AG04450 (cell line): ENCODE results near the gene HAUS6. TPM values are rescaled to one million over a fixed set of nuclear protein-coding genes. Genes with fewer than 3 reads are reported as not detected.

ENCODE experiments used
- CTCF ChIA-PET: fragments of 300-600, 350-600 bp; formaldehyde crosslinking; extraction: SDS; loops from one replicate; lab custom pipeline; 2022; ENCODE audit warnings: antibody characterized with exemption, inconsistent platforms; lab: Charles Lee
- POLR2A ChIA-PET: fragments of 350-600 bp; formaldehyde crosslinking; extraction: SDS; loops from one replicate; lab custom pipeline; 2021; ENCODE audit warnings: antibody characterized with exemption, inconsistent platforms; lab: Yijun Ruan, JAX
- DNase-seq: peaks from one replicate; pipeline ENCODE4 v3.0.0-alpha.2; 2011; ENCODE audit warnings: low read depth, low spot score
- H3K27ac ChIP-seq: one replicate; pipeline ENCODE4 v1.5.1; 2012; ENCODE audit warnings: low read depth, low read length, control low read depth
- H3K27me3 ChIP-seq: one replicate; pipeline ENCODE4 v1.6.0; 2012; ENCODE audit warnings: low read length; ENCODE audit not compliant: control insufficient read depth, insufficient read depth
- H3K4me3 ChIP-seq: 2 replicates; pipeline ENCODE4 v1.5.1; 2011; ENCODE audit warnings: mild to moderate bottlenecking, low read depth, low read length, control low read depth
- H3K9me3 ChIP-seq: 2 replicates; pipeline ENCODE4 v1.5.1; 2012; ENCODE audit warnings: low read length; ENCODE audit not compliant: control insufficient read depth, insufficient read depth
- polyA plus RNA-seq: library from polyadenylated mRNA; depleted of rRNA; stranded (reverse); fragments of >200 nt; gene quantifications from 2 replicates; pipeline ENCODE4 v1.2.3, GENCODE V29; 2011
- TF ChIP-seq, protein P1 (sequence below): IDR thresholded peaks from 2 replicates; pipeline ENCODE4 v1.5.1; 2011; ENCODE audit warnings: low read depth, low read length, control low read depth, inconsistent platforms

The HAUS6 gene
- polyA plus RNA-seq, 1 experiment: 9.3 TPM

DNA sequence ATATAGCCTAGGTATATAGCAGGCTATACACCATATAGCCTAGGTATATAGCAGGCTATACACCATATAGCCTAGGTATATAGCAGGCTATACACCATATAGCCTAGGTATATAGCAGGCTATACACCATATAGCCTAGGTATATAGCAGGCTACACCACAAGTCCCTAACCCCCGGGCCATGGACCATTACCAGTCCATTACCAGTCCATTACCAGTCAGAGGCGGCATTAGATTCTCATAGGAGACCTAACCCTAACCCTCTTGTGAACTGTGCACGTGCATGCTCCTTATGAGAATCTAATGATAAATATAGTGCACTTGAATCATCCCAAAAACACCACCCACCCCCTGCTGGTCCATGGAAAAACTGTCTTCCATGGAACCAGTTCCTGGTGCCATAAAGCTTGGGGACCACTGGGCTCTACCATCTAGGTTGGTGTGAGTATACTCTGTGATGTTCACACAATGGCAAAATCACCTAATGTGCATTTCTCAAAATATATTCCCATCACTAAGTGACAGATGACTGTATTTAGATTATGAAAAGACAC lies 19.9 kb upstream of the HAUS6 start:
- TF ChIP-seq, protein P1, sequence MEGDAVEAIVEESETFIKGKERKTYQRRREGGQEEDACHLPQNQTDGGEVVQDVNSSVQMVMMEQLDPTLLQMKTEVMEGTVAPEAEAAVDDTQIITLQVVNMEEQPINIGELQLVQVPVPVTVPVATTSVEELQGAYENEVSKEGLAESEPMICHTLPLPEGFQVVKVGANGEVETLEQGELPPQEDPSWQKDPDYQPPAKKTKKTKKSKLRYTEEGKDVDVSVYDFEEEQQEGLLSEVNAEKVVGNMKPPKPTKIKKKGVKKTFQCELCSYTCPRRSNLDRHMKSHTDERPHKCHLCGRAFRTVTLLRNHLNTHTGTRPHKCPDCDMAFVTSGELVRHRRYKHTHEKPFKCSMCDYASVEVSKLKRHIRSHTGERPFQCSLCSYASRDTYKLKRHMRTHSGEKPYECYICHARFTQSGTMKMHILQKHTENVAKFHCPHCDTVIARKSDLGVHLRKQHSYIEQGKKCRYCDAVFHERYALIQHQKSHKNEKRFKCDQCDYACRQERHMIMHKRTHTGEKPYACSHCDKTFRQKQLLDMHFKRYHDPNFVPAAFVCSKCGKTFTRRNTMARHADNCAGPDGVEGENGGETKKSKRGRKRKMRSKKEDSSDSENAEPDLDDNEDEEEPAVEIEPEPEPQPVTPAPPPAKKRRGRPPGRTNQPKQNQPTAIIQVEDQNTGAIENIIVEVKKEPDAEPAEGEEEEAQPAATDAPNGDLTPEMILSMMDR: no peak
- Histone ChIP-seq H3K27me3 (no peaks in the 10 kb centered on the region), H3K9me3 (no peaks in the 10 kb centered on the region; the same call in 1 of the 2 replicates), H3K27ac (no peak overlapping the region), H3K4me3 (no peak overlapping the region)
- ChIA-PET CTCF (interaction anchor here (1.5 kb wide), 1 partner anchor 51 kb away, joined by 6 read pairs; no protein-coding TSS in a partner anchor), POLR2A (no interaction called here)
- DNase-seq: no peak

DNA sequence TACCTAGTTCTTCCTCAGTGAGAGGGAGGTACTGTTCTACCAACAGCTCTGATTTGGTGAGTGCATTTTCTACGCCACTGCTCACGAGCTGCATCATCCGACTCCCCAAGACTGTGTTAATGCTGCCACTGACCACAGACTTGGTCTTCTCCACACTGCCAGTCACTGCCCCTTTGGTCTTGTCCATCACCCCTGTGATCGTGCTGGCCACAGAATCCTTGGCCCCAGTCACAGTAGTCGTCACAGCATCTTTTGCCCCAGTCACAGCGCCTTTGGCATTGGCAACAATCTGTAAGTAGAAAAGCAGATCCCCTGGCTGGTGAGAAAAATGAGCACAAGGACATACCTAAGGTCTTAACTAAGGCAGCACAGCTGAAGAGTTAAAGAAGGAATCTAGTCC lies 18.2 kb upstream of the HAUS6 start:
- CTCF ChIA-PET: no interaction called here
- POLR2A ChIA-PET: no interaction called here
- H3K9me3 ChIP-seq: no peaks in the 10 kb centered on the region
- H3K27ac ChIP-seq: no peak overlapping the region
- H3K27me3 ChIP-seq: no peaks in the 10 kb centered on the region
- no peak for DNase-seq
- TF ChIP-seq, protein P1: no peak
- no peak overlapping the region for H3K4me3 ChIP-seq

DNA sequence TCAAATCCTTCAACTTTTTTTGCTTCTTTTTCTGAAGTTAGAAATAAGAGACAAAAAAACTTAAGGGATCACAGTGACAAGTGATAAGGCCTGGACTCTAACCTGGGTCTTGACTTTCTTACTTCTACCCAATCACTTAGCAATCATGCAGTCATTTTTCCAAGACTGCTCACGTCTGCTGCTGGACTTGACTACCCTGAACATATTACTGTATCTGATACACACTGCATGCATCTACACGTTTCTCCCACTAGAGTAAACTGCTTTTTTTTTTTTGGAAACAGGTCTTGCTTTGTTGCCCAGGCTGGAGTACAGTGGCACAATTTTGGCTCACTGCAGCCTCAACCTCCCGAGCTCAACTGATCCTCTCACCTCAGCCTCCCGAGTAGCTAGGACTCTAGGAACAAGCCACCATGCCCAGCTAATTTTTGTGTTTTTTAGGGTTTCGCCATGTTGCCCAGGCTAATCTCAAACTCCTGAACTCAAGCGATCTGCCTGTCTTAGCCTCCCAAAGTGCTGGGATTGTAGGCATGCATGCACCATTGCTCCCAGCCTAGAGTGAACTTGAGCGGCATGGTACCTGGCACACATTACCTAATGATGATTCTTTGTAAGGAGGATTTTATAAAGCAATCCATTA lies 17.2 kb upstream of the HAUS6 start:
- CTCF ChIA-PET: no interaction called here
- no peak overlapping the region for H3K4me3 ChIP-seq
- DNase-seq: no peak
- H3K27ac ChIP-seq: no peak overlapping the region
- no peaks in the 10 kb centered on the region for H3K9me3 ChIP-seq
- no peaks in the 10 kb centered on the region for H3K27me3 ChIP-seq
- TF ChIP-seq, protein P1: no peak
- POLR2A ChIA-PET: interaction anchor here (0.7 kb wide), 1 partner anchor 345 kb away, joined by 3 read pairs; no protein-coding TSS in a partner anchor

DNA sequence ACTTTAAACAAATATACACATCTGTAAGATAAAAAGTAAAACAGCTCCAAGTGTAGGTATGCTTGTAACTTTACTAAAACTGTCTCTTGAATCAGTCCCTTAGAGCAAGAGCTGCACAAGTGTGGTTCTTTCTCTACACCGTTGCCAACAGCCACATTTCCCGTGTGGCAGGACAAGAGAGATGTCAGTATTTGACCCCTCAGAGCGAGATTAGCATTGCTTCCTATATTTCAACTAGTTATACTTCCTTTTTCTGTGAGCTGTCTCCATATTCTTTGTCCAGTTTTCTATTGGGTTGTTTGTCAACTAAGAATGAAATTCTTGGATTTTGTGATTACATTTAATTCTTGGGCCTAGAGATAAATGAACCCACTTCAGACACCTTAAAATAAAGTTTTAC lies 16.5 kb upstream of the HAUS6 start:
- ChIA-PET CTCF (no interaction called here), POLR2A (no interaction called here)
- no peaks in the 10 kb centered on the region for H3K9me3 ChIP-seq
- DNase-seq: no peak
- TF ChIP-seq, protein P1: no peak
- no peaks in the 10 kb centered on the region for H3K27me3 ChIP-seq
- H3K4me3 ChIP-seq: no peak overlapping the region
- H3K27ac ChIP-seq: no peak overlapping the region

DNA sequence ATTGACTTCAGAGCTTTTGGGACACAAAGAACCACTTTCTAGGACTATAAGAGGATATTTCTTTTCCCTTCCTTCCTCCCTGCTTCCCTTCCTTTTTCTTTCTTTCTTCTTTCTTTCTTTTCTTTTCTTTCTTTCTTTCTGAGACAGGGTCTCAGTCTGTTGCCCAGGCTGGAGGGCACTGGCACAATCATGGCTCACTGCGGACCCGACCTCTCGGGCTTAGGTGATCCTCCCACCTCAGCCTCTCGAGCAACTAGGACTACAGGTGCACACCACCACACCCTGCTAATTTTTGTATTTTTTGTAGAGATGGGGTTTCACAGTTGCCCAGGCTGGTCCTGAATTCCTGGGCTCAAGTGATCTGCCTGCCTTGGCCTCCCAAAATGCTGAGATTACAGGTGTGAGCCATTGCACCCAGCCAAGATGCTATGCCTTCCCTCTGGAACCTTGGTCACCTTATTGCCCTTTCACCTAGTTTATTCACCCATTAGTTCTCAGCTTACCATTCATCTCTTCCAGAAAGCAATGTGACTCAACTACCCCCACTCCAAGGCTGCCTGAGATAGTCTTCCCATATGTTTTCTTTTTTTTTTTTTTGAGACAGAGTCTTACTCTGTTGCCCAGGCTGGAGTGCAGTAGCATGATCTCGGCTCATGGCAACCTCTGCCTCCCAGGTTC lies 14.5 kb upstream of the HAUS6 start:
- Histone ChIP-seq H3K27me3 (no peaks in the 10 kb centered on the region), H3K4me3 (no peak overlapping the region), H3K9me3 (no peaks in the 10 kb centered on the region), H3K27ac (no peak overlapping the region)
- ChIA-PET CTCF (interaction anchor here (0.5 kb wide), 1 partner anchor 40 kb away, joined by 3 read pairs; no protein-coding TSS in a partner anchor), POLR2A (interaction anchor here (0.5 to 0.6 kb wide), 2 partner anchors 53 to 56 kb away, joined by 3 to 5 read pairs; no protein-coding TSS in a partner anchor)
- DNase-seq: no peak
- TF ChIP-seq, protein P1: no peak
